Activated CD4-positive, alpha-beta T cell treated with anti-CD3 and anti-CD28 coated beads, Interleukin-2, amount 10 ng/mL, durations not matched to agents 7 days and 5 days (primary cell): ENCODE measurements around the gene ATP6V1D. TPM values are rescaled to one million over a fixed set of nuclear protein-coding genes. Genes with fewer than 3 reads are reported as not detected.

Experiments used
- CTCF ChIA-PET: fragments of 350-600 bp; sonication (Branson Sonifier 250); formaldehyde crosslinking; loops from one replicate; lab custom pipeline; 2021; ENCODE audit warnings: antibody characterized with exemption; lab: Charles Lee
- POLR2A ChIA-PET: fragments of 350-600 bp; sonication (Branson Sonifier 250); formaldehyde crosslinking; loops from one replicate; lab custom pipeline; 2021; ENCODE audit warnings: antibody characterized with exemption; lab: Charles Lee
- DNase-seq: peaks from one replicate; pipeline ENCODE4 v3.0.0-alpha.2; 2020
- H3K27ac Mint-ChIP-seq: one replicate; pipeline ENCODE4 v1.8.0; 2021; ENCODE audit warnings: mild to moderate bottlenecking, moderate library complexity, mixed read lengths
- H3K27me3 Mint-ChIP-seq: one replicate; pipeline ENCODE4 v1.8.0; 2021; ENCODE audit warnings: mixed read lengths
- H3K36me3 Mint-ChIP-seq: one replicate; pipeline ENCODE4 v1.8.0; 2021; ENCODE audit warnings: low read depth, mixed read lengths
- H3K4me1 Mint-ChIP-seq: one replicate; pipeline ENCODE4 v1.8.0; 2021; ENCODE audit warnings: mixed read lengths
- H3K4me3 Mint-ChIP-seq: one replicate; pipeline ENCODE4 v1.8.0; 2021; ENCODE audit warnings: mild to moderate bottlenecking, moderate library complexity, mixed read lengths
- H3K9me3 Mint-ChIP-seq: one replicate; pipeline ENCODE4 v1.8.0; 2021; ENCODE audit warnings: mixed read lengths
- total RNA-seq, 2 experiments: library from RNA; stranded (reverse); gene quantifications; one replicate each; pipeline ENCODE4 v1.2.3, GENCODE V29; 2021

The ATP6V1D gene
- total RNA-seq, 2 experiments from 2014 or later = 43.6 to 48.9 TPM

DNA sequence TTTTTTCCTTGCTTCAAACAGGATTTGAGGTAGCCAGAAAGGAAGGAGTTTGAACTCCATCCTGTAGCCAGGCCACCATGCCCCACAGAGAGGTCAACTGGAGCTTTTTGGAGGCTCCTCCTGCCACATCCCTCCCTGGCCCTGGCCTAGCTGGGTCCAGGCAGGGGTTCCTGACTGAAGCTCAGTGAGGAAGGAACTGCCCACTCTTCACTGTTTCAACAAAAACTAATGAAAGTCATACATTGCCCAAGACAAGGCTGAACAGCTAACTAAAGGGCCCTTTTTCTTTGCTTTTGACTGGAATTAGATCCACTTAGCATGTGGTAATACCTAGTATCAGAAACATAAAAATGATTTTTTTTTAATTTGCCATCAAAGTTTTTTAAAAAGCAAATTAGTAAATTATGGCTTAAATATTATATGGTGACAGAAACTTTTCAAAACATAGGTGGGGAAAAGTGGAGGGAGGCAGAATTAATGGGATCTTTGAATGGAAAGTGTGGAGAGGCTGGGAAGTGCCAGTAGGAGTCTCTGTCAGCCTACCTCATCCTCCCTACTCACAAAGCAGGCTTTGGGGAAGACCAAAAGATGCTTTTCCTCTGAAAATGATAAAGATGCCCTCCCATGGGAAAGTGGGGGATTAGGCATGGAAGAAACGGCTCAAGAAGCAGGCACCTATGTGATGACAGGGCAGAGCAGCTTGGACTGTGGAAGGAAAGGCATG, 30.4 kb upstream of the ATP6V1D start:
- Mint-ChIP-seq H3K4me3 (no peak overlapping the region), H3K27me3 (no peaks in the 10 kb centered on the region), H3K9me3 (no peaks in the 10 kb centered on the region), H3K27ac (no peak overlapping the region), H3K36me3 (peaks cover 17% of the 10 kb centered on the region), H3K4me1 (peaks cover 12% of the 10 kb centered on the region)
- ChIA-PET CTCF (interaction anchor here (0.6 kb wide), 1 partner anchor 204 kb away, joined by 3 read pairs; no protein-coding TSS in a partner anchor), POLR2A (no interaction called here)
- DNase-seq = no peak

DNA sequence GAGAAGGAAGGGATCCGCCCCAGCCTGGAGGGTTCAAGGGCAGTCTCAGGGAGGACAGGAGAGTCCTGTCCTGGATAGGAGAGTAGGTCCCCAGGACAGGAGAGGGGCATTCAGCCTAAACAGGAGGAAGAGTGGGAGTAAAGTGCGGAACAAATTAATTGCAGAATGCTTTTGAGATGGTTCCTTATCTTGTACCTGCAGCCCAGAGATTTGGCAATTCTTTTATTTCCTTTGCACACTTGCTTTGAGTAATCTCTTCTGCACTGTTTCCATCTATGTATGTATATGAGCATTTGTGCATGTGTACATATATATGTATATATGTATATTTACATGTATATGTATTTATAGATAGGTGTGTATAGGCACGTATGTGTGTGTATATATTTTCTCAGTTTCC, 29.7 kb upstream of the ATP6V1D start:
- no peaks in the 10 kb centered on the region for H3K9me3 Mint-ChIP-seq
- H3K27ac Mint-ChIP-seq = no peak overlapping the region
- no peak overlapping the region for H3K4me3 Mint-ChIP-seq
- no peak for DNase-seq
- peaks cover 22% of the 10 kb centered on the region for H3K36me3 Mint-ChIP-seq
- no peaks in the 10 kb centered on the region for H3K27me3 Mint-ChIP-seq
- H3K4me1 Mint-ChIP-seq = peaks cover 12% of the 10 kb centered on the region
- ChIA-PET CTCF (interaction anchor here (0.6 kb wide), 1 partner anchor 205 kb away, joined by 3 read pairs; no protein-coding TSS in a partner anchor), POLR2A (no interaction called here)

DNA sequence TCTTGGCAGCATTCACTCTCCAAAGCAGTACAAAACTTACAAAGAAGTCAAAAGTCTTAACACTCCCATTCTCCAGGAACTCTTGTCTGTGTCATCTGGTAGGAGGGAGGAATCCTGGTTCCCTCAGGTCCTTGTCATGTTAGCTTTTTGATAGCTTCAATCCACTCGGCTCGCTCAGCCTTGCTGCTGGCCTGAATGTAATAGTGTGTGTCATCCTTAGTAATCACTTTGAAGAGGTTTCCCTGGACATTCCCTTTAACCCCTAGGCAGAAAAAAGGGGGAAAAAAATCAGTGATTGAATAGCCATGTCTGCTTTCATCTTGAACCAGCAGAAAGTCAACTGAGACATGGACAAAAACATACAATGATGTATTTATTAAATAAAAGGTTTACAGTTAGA, 27.6 kb upstream of the ATP6V1D start:
- no peak for DNase-seq
- Mint-ChIP-seq H3K4me3 (no peak overlapping the region), H3K36me3 (peaks cover 36% of the 10 kb centered on the region), H3K27ac (no peak overlapping the region), H3K27me3 (no peaks in the 10 kb centered on the region), H3K4me1 (peaks cover 12% of the 10 kb centered on the region), H3K9me3 (no peaks in the 10 kb centered on the region)
- ChIA-PET CTCF (no interaction called here), POLR2A (no interaction called here)

DNA sequence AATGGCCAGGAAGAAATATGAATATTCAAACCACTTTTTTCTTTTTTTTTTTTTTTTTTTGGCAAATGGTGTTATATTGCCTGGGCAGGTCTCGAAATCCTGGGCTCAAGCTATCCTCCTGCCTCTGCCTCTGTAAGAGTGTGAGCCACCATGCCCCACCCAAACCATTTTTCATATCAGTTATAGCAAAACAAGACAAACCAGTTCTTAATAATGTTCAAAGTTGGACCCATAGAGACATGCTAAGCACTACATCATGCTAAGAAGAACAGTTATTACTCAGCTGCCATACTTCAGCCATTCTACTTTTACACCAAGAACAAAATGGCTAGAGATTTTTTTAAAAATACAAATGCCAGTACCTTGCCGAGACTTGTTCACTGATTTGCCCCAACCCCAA, 26.0 kb upstream of the ATP6V1D start:
- H3K4me3 Mint-ChIP-seq = no peak overlapping the region
- H3K27me3 Mint-ChIP-seq = no peaks in the 10 kb centered on the region
- ChIA-PET CTCF (interaction anchor here (0.6 to 1.1 kb wide), 2 partner anchors 12 to 34 kb away, joined by 4 read pairs; no protein-coding TSS in a partner anchor), POLR2A (no interaction called here)
- H3K27ac Mint-ChIP-seq = no peak overlapping the region
- peaks cover 1% of the 10 kb centered on the region for H3K4me1 Mint-ChIP-seq
- H3K9me3 Mint-ChIP-seq = no peaks in the 10 kb centered on the region
- DNase-seq = no peak
- peaks cover 47% of the 10 kb centered on the region for H3K36me3 Mint-ChIP-seq

DNA sequence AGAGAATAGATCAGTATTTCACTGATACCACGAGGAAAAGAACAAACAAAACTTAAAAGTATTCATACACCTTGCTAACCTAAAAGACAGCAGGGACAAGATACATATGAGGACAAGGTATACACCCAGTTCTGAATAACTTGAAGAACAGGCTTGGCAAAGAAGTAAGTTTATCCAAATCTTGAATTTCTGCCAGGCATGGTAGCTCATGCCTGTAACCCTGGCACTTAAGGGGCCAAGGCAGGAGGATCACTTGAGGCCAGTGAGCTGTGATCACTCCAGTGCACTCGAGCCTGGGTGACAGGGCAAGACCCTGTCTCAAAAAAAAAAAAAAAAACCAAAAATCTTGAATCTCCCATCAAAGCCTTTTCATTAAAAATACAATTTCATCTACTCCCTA, 25.5 kb upstream of the ATP6V1D start:
- H3K27ac Mint-ChIP-seq = no peak overlapping the region
- H3K27me3 Mint-ChIP-seq = no peaks in the 10 kb centered on the region
- DNase-seq = no peak
- peaks cover 51% of the 10 kb centered on the region for H3K36me3 Mint-ChIP-seq
- no peak overlapping the region for H3K4me3 Mint-ChIP-seq
- ChIA-PET CTCF (interaction anchor here (0.6 to 1.9 kb wide), 2 partner anchors 25 to 34 kb away, joined by 4 to 6 read pairs; partner anchors contain the start of genes ATP6V1D and EIF2S1), POLR2A (no interaction called here)
- H3K9me3 Mint-ChIP-seq = no peaks in the 10 kb centered on the region
- H3K4me1 Mint-ChIP-seq = no peaks in the 10 kb centered on the region

DNA sequence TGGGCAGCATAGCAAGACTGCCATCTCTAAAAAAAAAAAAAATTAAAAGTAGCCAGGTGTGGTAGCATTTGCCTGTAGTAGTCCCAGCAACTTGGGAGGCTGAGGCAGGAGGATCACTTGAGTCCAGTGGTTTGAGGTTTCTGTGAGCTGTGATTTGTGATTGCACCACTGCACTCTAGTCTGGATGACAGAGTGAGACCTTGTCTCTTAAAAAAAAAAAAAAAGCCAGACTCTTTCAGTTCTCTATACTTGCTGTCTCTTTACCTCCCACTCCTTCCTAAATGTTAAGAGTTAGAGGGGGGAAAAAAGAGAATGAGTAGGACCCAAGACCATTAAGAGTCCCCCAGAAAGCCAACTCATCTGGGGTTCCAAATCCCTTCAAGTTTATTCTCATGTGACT, 18.3 kb upstream of the ATP6V1D start:
- no peak overlapping the region for H3K4me3 Mint-ChIP-seq
- POLR2A ChIA-PET = no interaction called here
- no peak for DNase-seq
- H3K4me1 Mint-ChIP-seq = peaks cover 7% of the 10 kb centered on the region
- H3K36me3 Mint-ChIP-seq = peaks cover 62% of the 10 kb centered on the region
- CTCF ChIA-PET = no interaction called here
- no peaks in the 10 kb centered on the region for H3K27me3 Mint-ChIP-seq
- H3K27ac Mint-ChIP-seq = no peak overlapping the region
- no peaks in the 10 kb centered on the region for H3K9me3 Mint-ChIP-seq

DNA sequence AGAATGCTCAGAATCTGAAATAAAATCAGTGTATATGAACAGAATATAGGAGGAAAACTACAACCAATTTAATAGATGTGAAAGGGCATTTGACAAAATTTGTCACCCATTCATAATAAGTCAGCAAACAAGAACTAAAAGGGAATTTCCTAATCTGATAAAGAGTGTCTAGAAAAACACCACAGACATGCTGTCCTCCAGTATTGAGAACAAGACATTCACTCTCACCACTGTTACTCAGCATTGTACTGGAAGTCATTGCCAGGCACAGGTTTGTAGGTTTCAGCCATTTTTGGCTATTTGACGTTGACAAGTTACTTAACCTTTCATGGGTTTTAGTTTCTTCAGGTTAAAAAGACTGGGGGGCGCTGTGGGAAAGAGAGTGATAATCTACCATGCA, 13.7 kb upstream of the ATP6V1D start:
- CTCF ChIA-PET = interaction anchor here (3.0 kb wide), 1 partner anchor 13 kb away, joined by 9 read pairs; the partner anchor contains the start of genes ATP6V1D and EIF2S1
- H3K27ac Mint-ChIP-seq = no peak overlapping the region
- H3K9me3 Mint-ChIP-seq = no peaks in the 10 kb centered on the region
- DNase-seq = no peak
- H3K4me3 Mint-ChIP-seq = no peak overlapping the region
- POLR2A ChIA-PET = no interaction called here
- no peaks in the 10 kb centered on the region for H3K27me3 Mint-ChIP-seq
- H3K36me3 Mint-ChIP-seq = peaks cover 51% of the 10 kb centered on the region
- peaks cover 19% of the 10 kb centered on the region for H3K4me1 Mint-ChIP-seq

DNA sequence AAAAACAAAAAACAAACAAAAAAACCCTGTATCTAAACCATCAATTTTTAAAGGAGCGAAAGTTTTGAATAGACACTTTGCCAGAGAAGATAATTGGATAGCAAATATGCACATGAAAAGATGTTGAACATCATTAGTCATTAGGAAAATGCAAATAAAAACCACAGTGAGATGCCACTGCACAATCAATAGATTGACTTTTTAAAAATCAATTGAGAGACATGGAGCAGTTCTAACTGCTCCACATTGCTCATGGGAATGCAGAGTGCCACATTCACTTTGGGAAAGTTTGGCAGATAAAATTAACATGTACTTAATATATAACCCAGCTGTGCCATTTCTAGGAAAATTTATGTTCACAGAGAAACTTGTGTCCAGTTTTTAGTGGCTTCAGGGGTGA, 13.2 kb upstream of the ATP6V1D start:
- Mint-ChIP-seq H3K4me1 (peaks cover 22% of the 10 kb centered on the region), H3K4me3 (no peak overlapping the region), H3K9me3 (no peaks in the 10 kb centered on the region), H3K27ac (no peak overlapping the region), H3K36me3 (peaks cover 53% of the 10 kb centered on the region), H3K27me3 (no peaks in the 10 kb centered on the region)
- POLR2A ChIA-PET = no interaction called here
- CTCF ChIA-PET = interaction anchor here (3.0 kb wide), 1 partner anchor 13 kb away, joined by 9 read pairs; the partner anchor contains the start of genes ATP6V1D and EIF2S1
- DNase-seq = no peak

DNA sequence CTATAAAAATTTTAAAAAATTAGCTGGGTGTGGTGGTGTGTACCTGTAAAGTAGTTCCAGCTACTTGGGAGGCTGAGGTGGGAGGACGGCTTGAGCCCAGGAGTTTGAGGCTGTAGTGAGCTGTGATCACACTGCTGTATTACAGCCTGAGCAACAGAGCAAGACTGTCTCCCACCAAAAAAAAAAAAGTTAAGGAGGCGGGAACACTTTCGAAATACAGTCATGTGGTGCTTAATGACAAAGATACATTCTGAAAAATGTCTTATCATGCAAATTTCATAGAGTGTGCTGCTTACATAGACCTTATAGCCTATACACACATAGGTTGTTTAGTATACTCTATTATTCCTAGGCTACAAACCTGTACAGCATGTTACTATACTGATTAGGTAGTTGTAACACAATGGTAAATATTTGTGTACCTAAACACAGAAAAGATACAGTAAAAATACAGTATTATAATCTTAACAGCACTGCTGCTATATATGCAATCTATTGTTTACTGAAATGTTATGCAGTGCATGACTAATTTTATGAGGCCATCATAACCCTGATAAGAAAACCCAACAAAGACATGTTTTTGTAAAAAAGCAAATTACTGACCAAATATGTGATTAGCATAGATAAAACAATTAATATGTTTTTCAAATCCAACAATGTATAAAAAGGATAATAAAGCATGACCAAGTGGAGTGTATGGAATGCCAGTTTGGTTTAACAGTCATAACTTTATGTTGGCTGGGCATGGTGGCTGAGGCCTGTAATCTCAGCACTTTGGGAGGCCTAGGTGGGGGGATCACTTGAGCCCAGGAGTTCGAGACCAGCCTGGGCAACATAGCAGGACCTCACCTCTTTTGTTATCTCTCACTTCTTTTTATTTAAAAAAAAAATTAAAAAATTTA, 11.9 kb upstream of the ATP6V1D start:
- no peak overlapping the region for H3K27ac Mint-ChIP-seq
- H3K36me3 Mint-ChIP-seq = peaks cover 55% of the 10 kb centered on the region

DNA sequence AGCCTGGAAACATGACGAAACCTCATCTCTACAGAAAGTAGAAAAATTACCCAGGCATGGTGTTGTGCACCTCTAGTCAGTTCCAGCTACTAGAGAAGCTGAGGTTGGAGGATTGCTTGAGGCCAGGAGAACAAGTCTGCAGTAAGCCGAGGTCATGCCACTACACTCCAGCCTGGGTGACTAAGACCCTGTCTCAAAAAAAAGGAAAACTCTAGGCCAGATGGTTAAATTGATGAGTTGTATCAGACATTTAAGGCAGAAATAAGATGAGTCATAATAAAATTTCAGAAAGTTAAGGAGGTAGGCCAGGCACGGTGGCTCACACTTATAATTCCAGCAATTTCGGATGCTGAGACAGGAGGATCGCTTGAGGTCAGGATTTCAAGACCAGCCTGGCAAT, 11.2 kb upstream of the ATP6V1D start:
- POLR2A ChIA-PET = no interaction called here
- no peaks in the 10 kb centered on the region for H3K9me3 Mint-ChIP-seq
- peaks cover 57% of the 10 kb centered on the region for H3K36me3 Mint-ChIP-seq
- DNase-seq = no peak
- peaks cover 31% of the 10 kb centered on the region for H3K4me1 Mint-ChIP-seq
- H3K27ac Mint-ChIP-seq = no peak overlapping the region
- H3K4me3 Mint-ChIP-seq = no peak overlapping the region
- CTCF ChIA-PET = interaction anchor here (3.0 kb wide), 1 partner anchor 11 kb away, joined by 9 read pairs; the partner anchor contains the start of genes ATP6V1D and EIF2S1
- H3K27me3 Mint-ChIP-seq = no peaks in the 10 kb centered on the region

More for the DNA sequence above, 11.9 kb upstream of the ATP6V1D start:
- CTCF ChIA-PET = interaction anchor here (3.0 kb wide), 1 partner anchor 12 kb away, joined by 9 read pairs; the partner anchor contains the start of genes ATP6V1D and EIF2S1
- Mint-ChIP-seq H3K4me3 (no peak overlapping the region), H3K4me1 (peaks cover 28% of the 10 kb centered on the region), H3K9me3 (no peaks in the 10 kb centered on the region), H3K27me3 (no peaks in the 10 kb centered on the region)
- POLR2A ChIA-PET = no interaction called here
- DNase-seq = no peak

DNA sequence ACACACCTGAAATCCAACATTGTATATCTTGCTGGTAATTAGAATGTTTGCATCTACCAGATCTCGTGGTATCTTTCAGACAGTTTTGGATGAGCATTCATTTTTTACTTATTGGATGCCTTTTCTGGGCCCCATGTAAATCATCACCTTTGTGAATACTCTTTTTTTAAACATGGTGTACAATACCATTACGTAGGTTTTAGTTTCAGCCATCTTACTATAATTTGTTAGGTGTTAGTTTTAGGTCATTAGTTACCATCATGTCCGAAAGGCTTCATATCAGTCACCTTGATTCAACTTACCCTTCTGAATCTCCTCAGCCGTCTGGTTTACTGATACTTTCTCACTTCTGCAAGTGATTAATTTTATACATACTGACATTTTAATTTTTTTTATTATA, 5.9 kb upstream of the ATP6V1D start:
- Mint-ChIP-seq H3K4me3 (no peak overlapping the region), H3K27me3 (no peaks in the 10 kb centered on the region), H3K36me3 (peaks cover 53% of the 10 kb centered on the region), H3K27ac (no peak overlapping the region), H3K4me1 (peaks cover 50% of the 10 kb centered on the region), H3K9me3 (no peaks in the 10 kb centered on the region)
- DNase-seq = no peak
- ChIA-PET CTCF (interaction anchor here (0.9 kb wide), 1 partner anchor 11 kb away, joined by 3 read pairs; no protein-coding TSS in a partner anchor), POLR2A (no interaction called here)

DNA sequence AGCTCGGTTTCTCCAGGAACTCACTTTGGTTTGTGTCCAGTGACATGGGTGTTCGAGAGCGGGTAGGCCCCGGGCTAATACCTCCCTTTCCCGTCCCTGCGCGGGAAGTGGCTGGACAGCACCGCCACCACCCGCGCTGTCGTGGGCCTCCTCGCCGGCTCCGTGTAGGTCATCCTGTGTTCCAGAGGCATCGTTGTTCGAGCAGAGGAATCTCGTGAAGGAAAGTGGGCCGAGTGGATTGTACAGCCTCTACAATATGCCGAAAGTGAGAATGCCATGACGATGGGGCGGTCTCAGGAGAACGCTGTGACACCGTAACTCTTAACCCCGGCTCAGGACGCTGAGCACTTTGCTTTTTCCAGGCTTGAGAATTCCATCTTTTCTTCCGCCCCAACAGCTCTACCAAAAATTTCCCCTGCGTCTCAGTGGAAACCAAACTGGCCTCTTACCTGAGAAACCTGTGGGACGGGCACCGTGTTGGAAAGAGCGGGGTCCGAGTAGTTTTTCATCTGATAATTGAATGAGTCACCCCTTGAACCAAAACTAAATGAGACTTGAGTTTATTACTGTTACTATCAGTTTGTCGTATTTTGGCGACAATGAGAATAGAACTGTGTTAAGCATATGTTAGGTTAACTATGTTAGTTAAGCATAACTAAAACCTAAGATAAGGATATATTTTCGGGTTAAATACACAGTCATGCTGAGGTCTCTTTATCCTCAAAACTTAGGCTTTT, 1.0 kb upstream of the ATP6V1D start:
- DNase-seq = no peak
- no peaks in the 10 kb centered on the region for H3K27me3 Mint-ChIP-seq
- no peaks in the 10 kb centered on the region for H3K9me3 Mint-ChIP-seq
- peaks cover 23% of the 10 kb centered on the region for H3K36me3 Mint-ChIP-seq
- CTCF ChIA-PET = interaction anchor here (0.6 to 1.9 kb wide), 13 partner anchors 8 to 1483 kb away, joined by 3 to 17 read pairs (median 5); partner anchors contain the start of genes ARG2 and TMEM229B
- peak overlapping the region; percentile 94 for H3K27ac Mint-ChIP-seq
- peaks cover 62% of the 10 kb centered on the region for H3K4me1 Mint-ChIP-seq
- H3K4me3 Mint-ChIP-seq = peak overlapping the region; percentile 92
- POLR2A ChIA-PET = interaction anchor here (0.6 kb wide), 1 partner anchor 31 kb away, joined by 3 read pairs; no protein-coding TSS in a partner anchor
